Hematopoietic multipotent progenitor cell treated with erythropoietin and hydrocortisone succinate and interleukin-3 and kit ligand, for 15 days (in vitro differentiated cells): Measurements from ENCODE around the gene DNAH14.
"Not testable (repeated sequence)": the region's sequence is repeated elsewhere in the genome, so short reads cannot be mapped to it uniquely, and the experiment has no call there.

Source experiments
- DNase-seq: peaks from one replicate; pipeline ENCODE4 v3.0.0-alpha.2; 2015; ENCODE audit warnings: low spot score

The DNAH14 gene

DNA sequence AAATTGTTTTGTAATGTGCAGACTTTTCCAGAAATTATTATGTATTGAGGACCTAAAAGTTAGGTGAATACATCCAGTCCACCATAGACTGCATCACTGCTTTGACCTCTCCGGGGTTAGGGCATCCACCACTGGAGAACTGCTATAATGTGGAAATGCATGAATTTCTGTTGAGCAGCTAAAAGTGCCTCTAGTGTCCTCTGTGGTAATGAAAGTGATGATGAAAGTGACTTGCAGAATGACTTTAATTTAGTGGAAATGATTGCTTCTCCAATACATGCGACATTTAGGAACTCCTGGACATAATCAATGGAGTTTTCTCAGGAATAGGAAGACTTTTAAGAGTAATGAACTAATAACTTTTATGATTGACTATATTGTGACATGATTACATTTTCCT is 327.6 kb downstream of the DNAH14 start:
- no peak for DNase-seq

DNA sequence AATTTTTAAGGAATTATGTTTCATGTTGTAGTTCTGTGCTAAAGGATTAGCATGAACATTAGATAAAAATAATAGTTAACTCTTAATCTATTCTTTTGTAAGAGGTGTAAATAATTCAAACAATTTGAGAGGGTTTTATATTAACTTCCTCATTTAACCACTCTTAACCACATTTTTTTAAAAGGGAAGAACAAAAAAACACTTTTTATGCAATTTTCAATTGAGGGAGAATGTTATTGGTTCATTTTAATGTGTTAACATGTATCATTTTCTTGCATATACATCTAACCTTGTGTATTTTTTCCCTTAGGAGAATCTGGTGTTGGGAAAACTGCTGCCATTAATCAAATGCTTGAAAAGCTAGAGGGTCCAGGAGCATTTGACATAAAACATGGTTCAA is 329.3 kb downstream of the DNAH14 start:
- no peak for DNase-seq

DNA sequence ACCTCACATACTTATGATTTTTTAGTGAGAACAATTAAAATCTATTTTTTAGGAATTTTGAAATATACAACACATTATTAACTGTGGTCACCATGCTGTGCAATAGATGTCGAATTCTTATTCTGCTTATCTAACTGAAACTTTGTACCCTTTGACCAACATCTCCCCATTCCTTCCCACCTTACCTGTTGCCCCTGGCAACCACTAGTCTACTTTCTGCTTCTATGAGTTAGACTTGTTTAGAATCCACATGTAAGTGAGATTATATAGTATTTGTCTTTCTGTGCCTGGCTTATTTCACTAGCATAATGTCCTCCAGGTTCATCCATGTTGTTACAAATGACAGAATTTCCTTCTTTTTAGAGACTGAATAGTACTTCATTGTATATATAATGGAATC is 330.1 kb downstream of the DNAH14 start:
- no peak for DNase-seq

DNA sequence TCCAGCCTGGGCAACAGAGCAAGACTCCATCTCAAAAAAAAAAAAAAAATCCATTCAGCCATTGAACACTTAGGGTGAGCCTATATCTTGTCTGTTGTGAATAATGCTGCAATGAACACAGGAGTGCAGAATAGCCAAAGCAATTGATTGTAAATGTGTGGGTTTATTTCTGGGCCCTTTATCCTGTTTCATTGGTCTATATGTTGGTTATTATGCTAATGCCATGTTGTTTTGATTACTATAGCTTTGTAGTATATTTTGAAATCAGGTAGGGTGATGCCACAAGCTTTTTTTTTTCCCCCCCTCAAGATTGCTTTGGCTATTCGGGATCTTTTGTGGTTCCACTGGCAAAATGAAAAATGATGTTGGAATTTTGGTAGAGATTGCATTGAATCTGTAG is 330.8 kb downstream of the DNAH14 start:
- DNase-seq: no peak

DNA sequence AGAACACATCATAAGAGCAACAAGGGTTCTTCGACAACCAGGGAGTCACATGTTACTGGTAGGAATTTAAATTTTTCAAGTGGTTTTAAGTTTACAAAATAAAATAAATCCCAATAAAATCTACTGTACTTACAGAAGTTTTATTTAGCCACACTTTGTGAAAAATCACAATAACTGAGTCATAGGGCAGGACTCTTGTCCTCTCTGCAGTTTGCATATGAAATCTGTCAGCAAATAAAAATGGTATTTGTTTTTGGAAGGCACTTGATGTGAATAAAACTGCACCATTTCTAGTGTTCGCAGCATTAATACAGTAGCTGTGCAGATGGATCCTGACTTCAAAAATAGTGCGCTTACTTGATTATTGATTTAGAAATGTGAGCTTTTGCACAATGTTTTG is 348.0 kb downstream of the DNAH14 start:
- DNase-seq: no peak

DNA sequence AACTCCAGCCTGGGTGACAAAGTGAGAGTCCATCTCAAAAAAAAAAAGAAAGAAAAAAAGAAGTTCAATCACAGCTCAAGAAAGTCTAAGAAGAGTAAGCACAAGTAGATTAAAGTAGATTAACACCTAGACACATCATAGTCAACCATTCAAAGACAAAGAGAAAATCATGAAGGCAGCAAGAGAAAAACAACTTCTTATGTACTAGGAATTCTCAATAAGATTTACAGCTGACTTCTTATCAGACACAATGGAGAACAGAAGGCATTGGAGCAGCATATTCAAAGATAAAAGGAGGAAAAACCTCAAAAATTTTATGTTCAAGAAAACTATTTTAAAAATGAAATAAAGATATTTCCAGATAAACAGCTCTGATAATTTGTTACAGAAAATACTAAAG is 351.1 kb downstream of the DNAH14 start:
- no peak for DNase-seq

DNA sequence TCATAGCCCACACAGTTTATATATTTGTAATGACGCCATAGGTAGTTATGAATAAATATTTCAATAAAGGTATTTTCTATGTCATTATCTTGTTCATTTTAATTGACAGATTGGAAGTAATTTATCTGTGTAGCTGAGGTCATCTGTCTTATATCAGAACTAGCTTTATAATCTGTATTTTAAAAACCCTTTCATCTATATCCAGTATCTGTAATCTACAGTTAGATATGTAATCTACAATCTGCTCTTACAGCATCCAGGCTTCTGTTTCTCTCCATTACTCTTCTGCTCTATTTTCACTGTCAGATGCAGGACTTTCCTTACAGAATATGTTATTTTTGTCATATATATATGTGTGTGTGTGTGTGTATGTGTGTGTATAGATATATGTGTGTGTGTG is 360.8 kb downstream of the DNAH14 start:
- no peak for DNase-seq

DNA sequence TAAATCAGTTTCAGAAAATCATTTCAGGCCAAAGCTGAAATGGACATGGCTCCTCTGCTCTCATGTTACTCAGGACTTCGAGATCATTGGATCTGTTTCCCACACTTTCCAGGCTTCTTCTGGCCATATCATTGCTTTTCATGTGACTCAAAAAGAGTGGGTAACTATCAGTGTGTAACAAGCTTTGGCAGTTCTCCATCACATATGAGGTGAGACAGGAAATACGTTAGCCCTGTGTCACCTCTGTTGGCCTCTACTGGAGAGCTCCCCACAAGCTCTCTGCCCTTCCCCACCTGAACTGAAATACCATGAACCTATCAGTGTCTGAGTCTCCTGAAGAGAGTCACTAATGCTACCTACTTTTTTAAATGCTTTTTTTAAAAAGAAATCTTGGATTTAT is 370.1 kb downstream of the DNAH14 start:
- no peak for DNase-seq

DNA sequence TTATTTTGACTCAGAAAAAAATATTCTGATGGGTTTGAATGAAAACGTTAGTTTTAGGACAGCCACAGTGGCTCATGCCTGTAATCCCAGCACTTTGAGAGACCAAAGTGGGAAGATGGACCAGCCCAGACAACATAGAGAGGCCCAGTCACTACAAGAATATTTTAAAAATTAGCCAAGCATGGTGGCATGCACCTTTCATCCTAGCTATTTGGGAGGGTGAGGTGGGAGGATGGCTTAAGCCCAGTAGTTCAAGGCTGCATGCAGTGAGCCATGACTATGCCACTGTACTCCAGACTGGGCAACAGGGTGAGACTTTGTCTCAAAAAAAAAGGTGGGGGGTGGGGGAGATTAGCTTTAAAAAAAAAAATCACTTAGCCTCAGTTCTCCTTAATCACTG is 370.9 kb downstream of the DNAH14 start:
- no peak for DNase-seq

DNA sequence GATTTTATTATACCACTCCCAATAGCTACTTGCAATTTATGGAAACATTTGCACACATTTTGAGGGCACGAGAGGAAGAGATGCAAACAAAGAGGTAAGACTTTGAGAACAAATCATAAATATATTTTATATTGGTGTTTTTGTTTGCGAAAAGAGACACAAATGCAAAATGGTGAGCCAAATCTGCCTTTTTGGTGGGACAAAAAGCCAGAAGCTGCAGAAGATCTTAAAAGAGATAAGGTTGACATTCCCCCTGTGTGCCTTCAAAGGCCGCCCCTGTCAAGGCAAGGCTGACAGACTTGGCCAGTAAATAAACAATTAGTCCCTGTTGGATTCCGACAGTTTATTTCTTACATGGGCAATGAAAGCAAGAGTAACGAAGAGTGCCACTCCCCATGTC is 375.5 kb downstream of the DNAH14 start:
- no peak for DNase-seq

DNA sequence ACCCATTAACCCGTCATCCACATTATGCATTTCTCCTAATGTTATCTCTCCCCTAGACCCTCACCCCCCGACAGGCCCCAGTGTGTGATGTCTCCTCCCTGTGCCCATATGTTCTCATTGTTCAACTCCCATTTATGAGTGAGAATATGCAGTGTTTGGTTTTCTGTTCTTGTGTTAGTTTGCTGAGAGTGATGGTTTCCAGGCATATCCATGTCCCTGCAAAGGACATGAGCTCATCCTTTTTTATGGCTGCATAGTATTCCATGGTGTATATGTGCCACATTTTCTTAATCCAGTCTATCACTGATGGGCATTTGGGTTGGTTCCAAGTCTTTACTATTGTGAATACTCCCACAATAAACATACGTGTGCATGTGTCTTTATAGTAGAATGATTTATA is 381.1 kb downstream of the DNAH14 start:
- DNase-seq: not testable (repeated sequence)

DNA sequence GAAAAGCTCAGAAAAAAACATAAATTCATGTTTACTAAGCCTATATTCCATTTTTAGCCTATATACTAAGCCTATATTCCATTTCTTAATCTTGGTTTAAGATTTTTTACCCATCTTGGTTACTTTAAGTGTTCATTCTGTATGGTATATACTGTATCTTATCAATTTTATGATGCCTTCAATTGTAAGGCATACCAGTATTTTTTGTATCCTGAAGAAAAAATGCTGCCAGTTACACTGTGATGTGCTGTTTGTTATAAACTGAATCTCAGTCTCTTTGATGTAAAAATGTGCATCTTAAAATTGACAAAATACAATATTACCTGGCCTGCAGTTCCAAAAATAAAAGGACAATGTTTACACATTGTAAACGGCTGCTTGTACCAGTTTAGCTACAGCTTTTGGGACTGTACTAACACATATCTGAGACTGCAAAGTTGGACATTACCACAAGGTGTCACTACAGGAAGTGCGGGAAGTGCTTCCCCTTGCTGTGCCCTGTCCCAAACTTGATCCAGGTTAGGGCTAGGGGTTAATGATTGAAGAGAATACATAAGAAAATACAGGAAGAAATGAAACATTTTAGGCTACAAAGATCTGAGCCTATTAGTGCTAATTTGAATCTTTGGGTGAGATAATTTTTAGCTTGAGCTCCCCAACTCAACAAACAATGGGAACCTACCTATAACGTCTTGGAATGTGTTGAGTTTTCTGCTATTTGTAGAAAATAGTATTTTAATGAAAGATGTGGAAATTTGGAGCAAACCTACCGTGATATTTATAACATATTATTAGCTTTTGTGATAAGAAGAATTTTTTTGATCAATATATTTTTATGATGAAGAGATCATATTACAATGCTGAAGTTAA is 389.5 kb downstream of the DNAH14 start:
- peak; percentile 10 for DNase-seq

DNA sequence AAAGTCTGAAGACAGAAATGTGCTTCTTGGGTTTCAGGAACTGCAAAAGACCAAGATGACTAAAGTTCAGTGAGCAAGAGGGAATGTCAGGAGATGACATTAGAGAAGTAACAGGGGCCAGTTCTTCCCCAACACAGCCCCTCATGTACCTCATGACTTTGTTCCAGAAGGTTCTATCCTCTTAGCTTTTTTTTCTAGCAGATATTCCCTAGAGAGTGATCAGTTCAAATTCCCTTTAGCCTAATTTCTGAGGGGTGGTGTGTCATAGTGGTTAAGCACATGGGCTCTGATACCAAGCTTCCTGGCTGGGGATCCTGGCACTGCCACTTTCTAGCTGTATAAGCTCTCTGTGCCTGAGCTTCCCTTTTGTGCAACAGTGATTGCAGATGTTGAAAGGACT is 390.4 kb downstream of the DNAH14 start:
- DNase-seq: no peak

DNA sequence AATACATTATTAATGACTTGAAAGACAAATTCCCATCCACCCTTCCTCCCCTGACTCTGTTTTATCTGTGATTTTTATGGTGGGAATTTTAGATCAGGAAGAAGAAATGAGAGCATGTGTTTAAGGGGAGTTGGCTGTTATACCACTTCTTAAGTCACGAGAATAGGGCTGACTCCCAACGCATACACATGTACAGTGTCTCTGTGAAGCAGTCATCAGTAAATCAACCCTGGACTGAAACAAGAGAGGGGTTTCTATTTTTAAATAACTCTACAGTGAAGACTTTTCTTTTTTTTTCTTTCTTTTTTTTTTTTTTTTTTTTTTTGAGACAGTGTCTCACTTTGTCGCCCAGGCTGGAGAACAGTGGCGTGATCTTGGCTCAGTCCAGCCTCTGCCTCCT is 392.3 kb downstream of the DNAH14 start:
- no peak for DNase-seq

DNA sequence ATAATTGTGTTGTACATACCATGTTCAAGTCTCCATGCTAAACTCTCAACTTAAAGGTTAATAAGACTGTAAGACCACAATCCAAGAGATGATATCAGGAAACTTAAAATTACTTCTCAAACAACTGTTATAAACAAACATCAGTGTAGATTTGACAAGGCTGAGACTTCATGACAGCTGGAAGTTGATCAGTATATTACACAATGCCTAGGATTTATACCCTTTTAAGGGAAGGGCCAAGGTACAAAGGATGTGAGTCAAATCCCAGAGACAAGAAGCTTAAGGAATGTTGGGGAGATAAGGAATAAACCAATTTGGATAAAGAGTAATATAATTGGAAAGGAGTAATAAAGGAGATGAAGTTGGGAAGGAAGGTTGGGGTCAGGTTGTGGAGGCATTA is 399.6 kb downstream of the DNAH14 start:
- no peak for DNase-seq

DNA sequence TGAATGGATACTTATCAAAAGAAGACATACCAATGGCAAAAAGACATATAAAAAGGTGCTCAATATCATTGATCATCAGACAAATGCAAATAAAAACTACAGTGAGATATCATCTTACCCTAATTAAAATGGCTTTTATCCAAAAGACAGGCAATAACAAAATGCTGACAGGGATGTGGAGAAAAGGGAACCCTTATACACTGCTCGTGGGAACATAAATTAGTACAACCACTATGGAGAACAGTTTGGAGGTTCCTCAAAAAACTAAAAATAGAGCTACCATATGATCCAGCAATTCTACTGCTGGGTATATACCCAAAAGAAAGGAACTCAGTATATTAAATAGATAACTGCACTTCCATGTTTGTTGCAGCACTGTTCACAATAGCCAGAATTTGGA is 400.5 kb downstream of the DNAH14 start:
- not testable (repeated sequence) for DNase-seq

DNA sequence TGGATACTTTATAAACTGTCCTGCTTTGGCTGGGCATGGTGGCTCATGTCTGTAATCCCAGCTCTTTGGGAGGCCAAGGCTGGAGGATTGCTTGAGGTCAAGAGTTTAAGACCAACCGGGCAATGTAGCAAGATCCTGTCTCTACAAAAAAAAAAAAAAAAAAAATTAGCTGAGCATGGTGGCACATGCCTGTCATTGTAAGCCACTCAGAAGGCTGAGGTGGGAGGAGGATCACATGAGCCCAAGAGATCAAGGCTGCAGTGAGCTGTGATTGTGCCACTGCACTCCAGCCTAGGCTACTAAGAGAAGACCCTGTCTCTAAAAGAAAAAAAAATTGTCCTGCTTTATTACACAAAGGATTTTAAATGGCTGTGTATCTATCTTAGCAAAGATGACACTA is 403.2 kb downstream of the DNAH14 start:
- no peak for DNase-seq

DNA sequence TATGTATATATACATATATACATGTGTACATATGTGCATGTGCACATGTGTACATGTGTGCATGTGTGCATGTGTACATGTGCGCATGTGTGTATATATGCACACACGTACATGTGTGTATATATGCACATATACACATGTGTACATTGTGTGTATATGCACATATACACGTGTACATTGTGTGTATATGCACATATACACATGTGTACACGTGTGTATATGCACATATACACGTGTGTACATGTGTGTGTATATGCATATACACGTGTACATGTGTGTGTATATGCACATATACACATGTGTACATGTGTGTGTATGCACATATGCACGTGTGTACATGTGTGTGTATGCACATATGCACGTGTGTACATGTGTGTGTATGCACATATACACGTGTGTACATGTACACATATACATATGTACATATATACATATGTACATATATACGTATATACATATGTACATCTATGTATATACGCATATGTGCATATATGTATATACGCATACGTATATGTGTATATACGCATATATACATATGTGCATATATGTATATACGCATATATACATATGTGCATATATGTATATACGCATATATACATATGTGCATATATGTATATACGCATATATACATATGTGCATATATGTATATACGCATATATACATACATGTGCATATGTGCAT is 405.8 kb downstream of the DNAH14 start:
- not testable (repeated sequence) for DNase-seq

DNA sequence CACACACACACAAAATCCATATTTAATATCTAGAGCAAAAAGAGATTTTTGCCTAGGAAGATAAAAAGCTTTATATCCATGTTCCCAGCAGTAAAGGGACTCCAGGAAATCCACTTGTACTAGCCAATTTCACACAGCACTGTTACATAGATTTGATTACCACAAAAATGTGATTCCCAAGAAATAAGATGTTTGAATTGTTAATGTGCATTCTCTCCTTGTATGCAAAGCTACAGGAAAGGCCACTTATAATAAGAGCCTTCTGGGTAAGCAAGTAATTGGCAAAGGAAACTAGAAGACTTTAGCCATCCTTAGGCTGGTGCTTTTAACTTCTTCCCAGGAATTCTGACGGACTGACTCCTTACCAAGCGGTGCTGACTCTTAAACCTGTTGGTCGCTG is 409.1 kb downstream of the DNAH14 start:
- no peak for DNase-seq

DNA sequence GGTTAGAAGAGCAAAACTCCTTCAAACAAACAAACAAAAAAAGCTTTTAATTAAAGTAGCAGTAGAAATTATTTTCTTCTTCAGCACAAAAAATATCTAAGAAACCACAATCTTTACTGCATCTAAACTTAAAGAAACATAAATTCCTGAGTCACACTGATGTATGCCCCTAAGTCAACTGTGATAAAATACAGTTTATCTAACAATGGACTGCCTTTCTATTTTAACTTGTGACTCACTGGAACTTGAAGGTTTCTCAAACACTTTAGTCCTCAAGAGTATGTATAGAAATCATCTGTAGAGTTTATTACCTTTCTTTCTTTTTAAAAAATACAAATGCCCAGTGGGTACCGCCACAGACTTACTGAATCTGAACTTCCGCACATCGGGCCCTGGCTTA is 412.2 kb downstream of the DNAH14 start:
- no peak for DNase-seq

DNA sequence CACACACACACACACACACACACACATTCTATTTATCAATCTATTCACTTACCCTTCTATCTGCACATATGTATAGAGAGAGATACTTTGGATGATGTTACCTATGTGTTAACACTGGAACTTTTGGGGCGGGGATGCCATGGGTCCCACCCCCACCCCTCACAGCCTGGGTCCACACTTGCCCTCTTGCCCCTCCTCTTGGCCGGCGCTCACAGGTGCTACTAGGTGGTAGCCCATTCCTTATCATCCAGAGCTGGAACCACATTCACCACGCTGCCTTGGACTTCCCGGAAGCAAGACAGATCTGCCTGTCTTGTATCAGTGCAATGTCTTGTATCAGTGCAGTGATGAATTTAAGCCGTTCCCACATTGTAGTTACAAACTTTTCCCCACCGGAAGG is 413.2 kb downstream of the DNAH14 start:
- DNase-seq: no peak

DNA sequence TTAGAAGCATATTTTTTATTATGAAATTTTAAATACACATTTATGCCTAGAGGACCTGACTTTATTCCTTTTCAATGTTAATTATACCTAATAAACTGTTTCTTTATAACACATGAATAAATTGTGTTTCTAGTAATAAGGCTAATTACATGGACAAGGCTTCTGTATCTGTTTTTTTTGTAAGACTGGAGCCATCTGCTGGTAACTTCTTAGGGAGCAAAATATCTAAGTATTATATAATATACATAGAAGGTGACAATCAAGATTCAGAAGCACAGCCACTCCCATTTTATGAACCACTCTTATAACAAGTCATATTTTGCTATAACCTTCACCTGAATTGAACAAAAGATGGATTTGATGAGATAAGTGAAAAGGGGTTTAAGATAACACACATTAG is 414.1 kb downstream of the DNAH14 start:
- no peak for DNase-seq

DNA sequence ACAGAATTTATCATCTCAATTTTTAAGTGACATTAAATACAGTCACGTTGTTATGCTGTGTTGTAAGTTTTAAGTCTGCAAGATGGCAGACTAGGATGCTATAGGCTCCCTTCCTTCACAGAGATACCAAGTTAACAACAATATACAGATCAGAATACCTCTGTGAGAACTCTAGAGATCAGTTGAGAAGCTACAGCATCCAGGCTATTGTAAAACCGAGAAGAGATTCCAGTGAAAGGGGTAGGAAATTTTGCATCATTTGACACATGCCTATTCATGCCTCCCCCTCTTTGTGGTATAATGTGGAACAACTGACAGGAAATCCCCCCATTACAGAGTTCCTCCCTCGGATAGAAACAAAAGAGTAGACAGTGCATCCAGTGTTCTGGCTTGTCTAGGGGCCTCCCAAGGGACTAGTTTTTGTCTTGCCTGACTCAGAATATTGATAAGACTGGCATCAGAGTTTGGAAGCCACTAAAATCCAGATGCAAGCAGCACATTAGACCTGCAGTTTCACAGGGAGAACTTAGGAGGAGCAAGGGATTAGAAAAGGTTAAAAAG is 417.7 kb downstream of the DNAH14 start:
- DNase-seq: no peak
